ENCODE data around the gene THADA.
A peak's percentile ranks its signal among the peaks of the same experiment; 100 is the strongest.
"Not testable (repeated sequence)": the region's sequence is repeated elsewhere in the genome, so short reads cannot be mapped to it uniquely, and the experiment has no call there.

THADA gene

DNA sequence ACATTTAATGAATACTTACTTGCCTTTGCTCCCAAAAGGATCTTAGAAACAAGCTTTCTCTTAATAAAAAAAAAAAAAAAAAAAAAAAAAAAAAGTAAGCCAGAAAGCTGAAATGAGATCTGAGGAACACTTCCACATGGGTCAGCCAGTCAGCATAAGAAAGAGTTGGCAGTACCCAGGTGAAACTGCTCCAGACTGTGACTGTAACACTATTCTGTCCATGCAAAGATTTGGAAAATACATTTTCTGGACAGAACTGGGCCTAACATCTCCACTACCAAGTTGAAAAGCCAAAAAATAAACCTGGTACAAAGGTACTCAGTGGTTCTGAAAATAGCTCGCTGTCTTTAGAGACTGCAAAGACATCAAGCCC lies 135.7 kb downstream of the THADA start:
- no peak for DNase-seq

DNA sequence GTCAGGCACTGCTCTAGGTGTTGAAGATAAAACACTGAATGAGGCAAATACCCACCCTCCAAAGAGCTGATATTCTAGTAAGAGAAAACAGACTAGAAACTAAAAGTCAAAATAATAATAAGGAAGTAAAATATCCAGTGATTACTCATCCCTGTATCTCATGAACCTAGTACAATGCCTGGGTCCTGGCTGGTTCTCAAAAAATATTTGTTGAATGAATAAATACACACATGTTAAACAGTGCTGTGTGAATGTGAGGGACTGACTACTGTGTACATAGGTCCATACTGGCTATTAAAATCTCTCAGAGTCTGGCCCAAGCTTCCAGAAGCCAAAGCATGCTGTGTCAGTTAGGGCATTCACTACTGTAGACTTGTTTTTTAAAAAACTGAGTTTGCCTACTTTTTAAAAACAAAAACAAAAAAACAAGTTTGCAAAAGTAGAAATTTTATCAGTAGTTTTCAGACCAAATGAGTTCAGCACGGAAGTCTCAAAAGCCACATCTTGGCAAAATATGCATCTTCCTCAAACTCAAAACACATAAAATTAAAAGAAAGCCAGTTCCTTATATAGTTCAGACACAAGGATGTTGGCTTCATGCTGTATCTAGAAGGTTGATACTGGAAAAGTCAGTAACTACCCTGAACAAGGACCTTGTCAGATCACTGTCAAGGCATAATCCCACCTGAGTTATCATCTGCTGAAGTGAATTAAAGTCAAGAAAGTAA lies 136.2 kb downstream of the THADA start:
- DNase-seq = peak; percentile 23

DNA sequence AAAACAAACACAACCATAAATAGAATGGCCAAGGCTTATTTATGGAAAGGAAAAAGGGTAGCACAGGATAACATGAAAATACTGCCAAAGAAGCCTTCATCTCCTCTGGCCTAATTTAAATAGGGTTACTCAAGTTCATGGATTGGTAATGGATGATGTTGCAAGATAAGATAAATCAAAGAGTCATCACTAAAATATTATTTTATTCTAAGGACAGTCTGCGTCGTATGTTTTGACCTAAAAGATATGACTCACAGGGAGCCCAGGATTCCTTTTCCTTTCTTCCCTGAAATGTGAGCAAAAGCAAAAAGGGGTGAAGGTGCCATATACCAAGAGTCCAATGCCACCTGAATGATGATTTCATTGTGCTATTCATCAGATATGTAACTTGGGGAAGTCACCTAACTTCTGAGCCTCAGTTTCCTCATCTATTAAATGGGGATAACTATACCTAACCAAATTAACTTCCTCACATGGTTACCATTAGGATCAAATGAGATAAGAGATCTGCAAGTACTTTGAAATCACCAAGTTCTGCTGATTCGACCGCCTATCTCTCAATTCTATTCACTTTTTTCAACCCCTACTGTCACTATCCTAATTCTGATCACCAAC lies 137.7 kb downstream of the THADA start:
- DNase-seq = no peak

DNA sequence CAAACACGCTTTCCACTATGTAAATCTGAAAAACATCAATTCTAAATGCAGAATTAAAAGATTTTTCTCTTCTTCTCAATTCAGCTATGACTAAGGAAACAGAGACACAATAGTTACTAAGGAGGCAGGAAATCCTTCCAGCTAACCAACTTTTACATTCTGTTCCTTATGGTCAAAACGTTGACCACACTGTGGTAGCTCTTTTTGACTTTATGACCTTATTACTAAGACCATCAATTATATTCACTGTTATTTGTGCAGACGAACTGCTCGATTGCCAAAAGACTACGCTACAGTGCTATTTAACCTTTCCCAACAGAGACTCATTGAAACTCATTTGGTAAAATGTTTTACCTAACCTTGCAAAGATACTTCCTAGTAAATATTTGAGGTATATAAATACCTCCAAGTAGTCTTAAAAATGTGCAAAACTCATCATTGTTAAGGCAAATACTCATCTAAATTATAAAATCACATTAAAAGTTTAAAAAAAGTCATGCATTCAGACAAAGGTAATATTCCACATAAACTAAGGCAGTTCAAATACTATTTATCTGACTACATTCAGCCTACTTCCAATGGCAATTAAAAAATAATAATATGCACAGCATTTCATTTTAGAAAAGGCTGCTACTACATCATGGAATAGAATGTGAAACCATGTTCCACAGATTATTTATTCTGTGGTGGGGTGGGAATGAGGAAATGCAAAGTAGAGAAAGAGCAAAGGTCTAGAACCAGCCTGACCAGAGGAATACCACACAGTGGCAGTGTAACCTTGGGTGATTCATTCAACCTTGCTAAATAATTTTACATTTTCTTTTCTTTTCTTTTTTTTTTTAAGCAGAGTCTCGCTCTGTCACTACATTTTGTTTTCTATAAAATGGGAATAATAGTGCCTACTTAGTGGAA lies 139.9 kb downstream of the THADA start:
- peak; percentile 23 for DNase-seq

DNA sequence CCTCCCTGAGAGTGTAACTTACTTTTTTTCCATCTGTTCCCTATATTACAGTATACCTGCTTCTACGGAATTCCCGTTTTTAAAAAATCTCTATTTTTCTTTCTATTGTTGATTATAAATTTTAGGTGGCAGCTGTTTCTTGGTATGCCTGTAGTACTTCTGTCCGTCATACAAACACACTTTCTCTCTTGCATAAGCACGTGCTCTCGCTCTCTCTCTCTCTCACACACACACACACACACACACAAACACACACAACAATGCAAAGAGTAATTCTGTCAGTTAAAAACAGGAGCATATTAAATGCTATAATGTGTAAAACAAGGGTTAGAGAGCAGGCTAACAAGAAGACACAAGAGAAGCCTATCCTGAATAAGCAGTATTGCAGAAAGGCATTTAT lies 140.5 kb downstream of the THADA start:
- no peak for DNase-seq

DNA sequence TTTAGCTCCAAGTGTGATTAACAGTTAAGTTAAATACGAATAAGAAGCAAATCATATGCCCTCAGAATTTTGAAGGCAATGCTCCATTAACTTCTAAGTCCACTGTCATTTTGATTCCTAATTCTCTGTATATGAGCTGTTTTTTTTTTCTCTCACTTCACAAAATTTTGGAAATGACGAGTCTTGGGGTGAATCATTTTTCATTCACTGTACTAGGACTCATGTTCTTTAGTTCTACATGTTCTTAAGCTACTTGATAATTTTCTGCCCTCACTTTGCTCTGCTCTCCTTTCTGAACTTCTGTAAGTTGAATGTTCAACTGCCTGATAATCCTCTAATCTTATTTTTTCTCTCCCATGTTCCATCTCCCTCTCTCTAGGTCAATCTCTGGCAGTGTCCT lies 141.0 kb downstream of the THADA start:
- DNase-seq = no peak

DNA sequence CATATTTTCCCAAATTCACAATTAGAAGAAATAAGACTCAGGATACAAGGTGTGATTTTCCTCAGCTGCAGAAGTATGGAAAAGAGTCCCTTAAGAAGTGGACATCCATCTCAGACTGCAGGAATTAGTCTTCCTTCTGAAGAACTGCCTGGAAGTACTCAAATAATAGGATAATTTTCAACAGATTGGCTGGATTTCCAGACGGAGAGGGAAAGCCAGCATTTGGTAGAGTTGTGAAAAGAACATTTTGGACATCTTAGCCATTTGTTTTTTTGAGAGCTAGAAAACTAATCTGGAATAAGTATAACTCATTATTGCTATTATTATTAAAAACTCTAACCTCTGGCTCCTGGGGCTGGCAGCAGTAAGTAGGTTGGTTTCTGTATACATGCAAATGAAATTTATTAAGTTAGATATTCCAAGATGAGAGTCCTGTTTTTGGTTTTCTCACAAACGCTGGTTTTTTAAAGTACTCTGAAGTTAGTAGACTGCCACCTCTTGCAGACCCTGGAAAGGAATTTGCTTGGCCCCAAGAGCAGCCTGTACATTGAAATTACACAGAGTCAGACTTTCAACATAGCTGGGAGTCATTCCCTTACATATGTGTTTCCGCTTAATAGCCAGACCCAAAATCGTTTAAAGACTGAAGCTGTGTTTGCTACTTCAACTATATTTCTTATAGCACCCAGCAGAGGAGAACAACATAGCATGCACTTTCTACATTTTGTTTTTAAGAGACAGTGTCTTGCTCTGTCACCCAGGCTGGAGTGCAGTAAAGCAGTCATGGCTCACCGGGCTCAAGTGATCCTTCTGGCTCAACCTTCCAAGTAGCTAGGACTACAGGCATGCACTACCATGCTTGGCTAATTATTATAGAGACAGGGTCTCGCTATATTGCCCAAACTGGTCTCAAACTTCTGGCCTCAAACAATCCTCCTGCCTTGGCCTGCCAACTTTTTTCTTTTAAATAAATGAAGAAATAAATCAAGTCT lies 142.4 kb downstream of the THADA start:
- DNase-seq = no peak

DNA sequence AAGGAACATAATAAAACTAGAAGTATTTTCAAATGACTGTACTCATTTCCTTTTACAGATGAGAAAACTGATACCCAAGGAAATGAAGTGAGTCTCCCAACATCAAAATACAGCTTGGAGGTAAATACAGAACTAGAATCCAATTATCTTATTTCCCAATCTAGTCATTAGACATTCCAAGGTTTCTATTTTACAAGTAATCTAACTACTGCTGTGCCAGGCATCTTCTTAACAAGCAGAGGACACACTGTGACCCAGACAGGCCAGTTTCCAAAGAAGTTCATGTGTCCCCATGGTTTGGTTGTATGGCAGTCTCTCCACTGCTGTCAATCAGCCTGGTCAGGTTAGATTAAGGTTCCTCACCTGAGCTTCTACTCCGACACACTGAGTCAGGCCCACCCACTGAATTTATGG lies 143.5 kb downstream of the THADA start:
- no peak for DNase-seq

DNA sequence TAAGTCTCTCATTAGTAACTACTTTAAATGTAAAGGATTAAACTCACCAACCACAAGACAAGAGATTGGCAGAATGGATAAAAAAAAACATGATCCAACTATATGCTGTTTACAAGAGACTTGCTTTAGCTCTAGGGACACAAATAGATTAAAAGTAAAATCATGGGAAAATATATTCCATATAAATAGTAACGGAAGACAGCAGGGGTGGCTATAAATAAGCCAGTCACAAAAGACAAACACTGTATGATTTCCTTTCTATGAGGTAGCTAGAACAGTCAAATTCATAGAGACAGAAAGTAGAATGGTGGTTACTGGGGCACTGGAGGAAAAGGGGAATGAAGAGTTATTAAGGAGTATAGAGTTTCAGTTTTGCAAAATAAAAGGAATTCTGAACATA lies 145.2 kb downstream of the THADA start:
- no peak for DNase-seq

DNA sequence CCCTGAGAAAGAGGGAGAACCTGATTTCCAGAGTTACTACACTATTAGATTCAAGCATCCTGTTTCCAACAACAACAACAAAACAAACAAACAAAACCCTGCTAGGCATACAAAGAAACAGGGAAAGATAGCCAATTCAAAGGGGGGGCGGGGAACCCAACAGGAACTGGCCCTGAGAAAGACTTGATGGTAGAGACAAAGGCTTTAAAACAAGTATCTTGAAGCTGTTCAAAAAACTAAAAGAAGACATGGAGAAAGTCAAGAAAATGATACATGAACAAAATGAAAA lies 147.1 kb downstream of the THADA start:
- no peak for DNase-seq

DNA sequence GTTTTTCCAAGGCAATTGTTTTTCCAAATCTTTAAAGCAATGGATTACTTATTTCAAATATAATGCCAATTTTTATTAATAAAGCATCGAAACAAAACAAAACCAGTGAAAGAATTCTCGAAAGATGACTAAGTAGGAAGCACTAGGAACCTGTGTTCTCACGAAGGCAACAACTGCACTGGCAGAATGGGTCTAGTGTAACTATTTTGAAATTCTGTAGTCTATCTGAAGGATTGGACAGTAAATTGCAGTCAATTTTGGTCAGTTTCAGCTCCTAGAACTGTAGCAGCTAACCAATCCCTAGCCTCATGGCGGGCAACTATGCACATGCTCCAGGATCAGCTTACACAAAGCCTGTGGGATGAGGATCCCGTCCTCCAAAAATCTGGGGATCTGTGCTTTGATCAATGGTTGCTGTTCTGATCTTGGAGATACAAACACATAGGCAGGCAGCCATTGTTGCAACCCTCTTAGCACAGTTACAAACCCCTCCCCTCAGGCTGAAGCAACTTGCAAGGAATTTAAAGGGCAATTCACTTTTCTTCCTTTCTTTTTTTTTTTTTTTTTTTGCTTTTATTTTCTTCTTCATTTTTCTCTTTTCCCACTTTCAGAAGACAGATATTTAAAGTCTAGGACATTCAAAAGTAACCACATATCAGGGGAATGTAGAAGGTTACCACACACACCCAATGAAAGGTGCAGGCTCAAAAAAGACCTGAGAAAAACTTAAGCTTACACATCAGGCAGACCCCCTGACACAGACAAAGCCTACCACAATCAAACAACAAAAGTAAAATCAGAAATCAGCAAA lies 147.6 kb downstream of the THADA start:
- no peak for DNase-seq

DNA sequence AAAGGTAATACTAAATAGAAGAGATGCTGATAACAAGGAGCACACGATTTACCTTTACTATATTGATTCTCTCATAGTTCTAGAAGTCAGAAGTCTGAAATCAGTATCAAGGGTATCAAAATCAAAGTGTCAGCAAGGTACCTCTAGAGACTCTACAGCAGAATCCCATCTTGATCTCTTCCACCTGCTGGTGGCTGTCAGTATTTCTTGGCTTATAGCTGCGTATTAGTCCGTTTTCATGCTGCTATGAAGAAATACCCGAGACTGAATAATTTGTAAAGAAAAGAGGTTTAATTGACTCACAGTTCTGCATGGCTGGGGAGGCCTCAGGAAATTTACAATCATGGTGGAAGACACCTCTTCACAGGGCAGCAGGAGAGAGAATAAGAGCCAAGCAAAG lies 149.1 kb downstream of the THADA start:
- DNase-seq = not testable (repeated sequence)

DNA sequence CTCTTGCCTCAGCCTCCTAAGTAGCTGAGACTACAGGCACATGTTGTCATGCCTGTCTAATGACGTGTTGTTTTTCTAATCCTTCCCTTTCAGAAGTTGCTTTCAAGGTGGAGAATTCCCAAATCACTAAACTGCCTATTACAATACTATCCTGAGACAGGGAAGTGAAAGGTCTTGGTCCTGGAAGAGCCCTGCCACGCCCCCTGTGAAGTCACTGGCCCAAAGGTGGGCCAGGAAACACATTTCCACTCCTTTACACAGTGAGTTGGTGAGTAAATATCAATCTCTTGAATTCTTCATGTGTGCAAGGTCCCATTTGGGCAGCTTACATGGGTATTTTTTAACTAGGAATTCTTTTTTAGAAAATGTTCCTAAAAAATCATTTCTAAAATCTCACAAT lies 150.1 kb downstream of the THADA start:
- DNase-seq = no peak

DNA sequence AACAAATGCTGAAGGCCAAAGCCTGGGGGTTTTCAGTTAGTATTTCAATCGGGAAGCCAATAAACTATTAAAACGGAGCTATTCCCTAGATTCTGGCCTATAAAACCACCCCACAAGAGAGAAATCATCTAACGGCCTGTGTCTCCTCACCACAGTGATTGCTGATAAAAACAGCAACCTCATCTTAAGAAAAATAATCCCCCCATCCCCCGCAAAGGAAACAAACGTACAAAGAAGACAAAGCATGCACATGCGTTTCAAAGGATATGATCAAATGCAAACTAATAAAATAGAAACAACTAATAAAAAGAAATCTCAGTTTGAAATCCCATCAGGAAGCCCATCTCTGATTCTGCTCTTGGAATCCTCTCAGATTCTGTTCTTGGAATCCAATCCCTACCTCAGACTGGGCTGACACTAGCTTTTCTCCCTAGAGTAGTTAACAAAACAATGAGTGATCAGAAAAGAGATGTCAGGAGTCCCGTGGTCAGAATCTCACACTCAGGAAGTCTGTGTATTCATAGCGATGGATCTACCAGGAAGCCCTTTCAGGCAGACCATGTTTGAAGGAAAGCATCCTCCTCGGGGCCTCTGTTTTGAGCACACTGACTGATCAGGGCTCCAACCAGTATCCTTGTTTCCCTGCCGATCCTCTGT lies 150.7 kb downstream of the THADA start:
- DNase-seq = peak; percentile 45

DNA sequence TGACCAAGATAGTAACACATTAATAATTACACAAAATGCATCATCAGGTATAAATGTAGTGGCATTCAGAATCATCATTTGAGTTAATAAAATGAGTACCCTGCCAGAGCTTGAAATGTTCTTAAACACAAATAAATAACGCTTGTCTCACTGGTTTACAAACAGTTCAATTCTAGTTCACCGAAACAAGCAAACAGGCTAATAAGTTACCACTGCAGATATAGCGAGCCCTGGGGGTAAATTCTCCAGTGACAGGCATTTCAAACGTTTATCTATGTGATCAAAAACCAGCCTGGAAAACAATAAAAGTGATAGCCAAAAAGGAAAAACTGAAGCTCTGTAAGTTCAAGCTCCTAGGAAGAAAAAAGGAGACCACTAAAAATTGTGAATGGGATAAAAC lies 152.6 kb downstream of the THADA start:
- no peak for DNase-seq

DNA sequence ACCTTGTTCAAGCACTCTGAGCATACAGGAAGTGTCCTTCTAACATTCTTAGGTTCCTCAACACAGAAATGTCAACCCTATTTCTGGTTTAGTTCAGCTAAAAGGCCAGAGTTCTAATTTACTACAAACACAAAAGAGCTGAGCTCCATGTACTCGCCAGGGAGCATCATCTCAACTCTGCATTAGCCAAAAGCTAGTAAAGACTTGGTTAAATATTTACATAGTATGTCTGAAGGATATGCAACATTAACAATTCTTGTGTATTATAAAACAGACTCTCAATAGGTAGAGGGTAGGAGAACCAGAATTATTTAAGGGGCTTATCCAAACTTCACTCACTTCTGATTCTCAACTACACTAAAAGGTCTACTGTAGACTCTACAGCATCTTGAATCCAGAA lies 154.6 kb downstream of the THADA start:
- DNase-seq = no peak

DNA sequence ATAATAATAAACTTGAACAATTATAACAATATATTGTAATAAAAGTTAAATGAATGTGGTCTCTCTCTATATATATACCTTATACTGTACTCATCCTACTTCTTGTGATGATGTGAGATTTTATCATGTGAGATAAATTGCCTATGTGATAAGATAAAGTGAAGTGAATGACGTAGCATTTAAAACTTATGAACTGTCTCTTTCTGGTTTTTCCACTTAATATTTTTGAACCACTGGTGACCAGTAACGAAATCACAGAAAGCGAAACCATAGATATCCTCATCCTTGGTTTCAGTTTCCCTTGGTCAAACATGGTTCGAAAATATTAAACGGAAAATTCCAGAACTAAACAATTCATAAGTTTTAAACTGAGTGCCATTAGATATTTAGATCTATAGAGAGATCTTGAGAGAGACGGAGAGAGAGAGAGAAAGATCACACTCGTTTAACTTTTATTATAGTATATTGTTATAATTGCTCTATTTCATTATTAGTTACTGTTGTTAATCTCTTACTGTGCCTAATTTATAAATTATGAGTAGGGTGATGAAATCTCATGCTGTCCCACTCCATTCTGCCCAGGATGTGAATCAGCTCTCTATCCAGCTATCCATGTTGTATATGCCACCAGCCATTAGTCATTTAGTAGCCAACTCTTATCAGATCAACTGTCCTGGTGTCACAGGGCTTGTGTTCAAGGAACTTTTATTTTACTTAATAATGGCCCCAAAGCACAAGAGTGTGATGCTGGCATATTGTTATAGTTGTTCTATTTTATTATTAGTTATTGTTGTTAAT lies 156.8 kb downstream of the THADA start:
- peak; percentile 70 for DNase-seq

DNA sequence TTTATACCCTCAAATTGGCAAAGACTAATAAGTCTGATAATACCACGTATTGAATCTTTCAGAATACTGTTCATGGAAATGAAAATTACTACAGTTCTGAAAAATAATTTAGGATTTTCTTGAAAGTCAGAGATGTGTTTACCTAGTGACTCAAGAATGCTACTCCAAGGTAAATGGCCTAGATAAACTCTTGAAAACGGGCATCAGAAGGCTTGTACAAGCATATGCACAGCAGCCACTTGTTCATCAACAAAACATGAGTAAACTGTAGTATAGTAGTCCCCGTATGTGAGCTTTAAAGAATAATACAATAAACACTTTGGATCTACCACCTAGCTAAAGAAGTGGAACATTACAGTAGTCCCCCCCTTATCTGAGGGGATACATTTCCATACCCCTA lies 157.5 kb downstream of the THADA start:
- no peak for DNase-seq

DNA sequence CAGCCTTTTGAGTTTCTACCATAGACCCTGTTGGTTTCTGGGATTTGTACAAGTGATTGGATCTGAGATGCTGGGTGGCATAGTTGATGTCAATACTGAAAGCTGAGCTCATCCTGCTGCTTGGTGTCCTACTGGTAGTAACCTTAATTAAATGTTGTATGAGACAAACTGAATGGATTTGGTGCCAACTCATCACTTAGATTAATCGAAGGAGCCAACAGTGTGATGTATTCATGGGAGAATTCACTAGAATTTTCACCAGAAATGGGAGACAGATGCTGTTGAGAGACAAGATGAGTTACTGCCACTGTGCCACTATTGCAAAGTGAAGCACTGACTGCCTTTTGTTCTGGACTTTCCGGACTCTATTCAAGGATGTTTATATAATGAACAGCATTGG lies 158.5 kb downstream of the THADA start:
- no peak for DNase-seq

DNA sequence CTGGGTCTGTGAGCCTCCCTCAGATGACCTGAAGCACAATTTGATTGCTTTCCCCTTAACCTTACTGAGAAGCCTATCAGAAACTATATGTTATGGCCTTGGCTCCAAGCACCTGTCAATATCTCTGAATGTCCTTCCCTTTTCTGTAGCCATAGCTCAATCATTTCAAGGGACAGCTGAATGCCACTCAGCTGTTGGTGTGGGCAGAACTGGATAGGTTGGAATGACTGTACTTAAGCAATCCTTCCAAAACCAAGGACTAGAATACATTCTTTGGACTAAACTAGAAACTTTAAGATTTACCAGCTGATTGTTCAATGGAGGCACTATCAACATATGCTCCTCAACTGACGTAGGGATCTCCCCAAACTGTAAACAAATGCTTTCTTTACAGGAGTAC lies 159.4 kb downstream of the THADA start:
- no peak for DNase-seq

DNA sequence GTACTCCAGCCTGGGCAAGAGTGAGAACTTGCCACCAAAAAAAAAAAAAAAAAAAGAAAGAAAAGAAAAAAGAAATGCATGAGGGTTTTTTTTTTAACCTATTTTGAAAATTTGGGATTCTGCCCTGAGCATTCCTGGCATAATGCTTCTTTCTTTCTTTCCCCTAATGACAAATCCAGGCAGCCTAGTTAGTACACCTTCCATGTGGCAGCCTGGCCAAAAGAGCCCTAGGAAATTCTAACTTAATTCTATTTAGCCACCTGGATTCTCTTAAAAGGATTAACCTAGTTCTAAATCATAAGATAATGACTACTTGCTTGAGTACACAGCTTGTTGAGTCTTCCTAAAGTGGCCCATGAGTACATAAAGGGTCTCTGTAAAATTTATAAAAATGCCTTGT lies 160.1 kb downstream of the THADA start:
- no peak for DNase-seq
